ENCODE data around the gene POU2AF1. TPM values are rescaled to one million over a fixed set of nuclear protein-coding genes. Genes with fewer than 3 reads are reported as not detected.

POU2AF1 gene
- polyA plus RNA-seq, 1 donor from 2014 or later: not detected

- no peaks in the 10 kb centered on the region for H3F3A ChIP-seq (ENCODE audit: insufficient read depth, low read length, poor library complexity, severe bottlenecking)
- H3K9me2 ChIP-seq (ENCODE audit: insufficient read depth, low read length): no peaks in the 10 kb centered on the region
- H2AFZ ChIP-seq (ENCODE audit: low read depth, low read length): no peak overlapping the region
- TF ChIP-seq RAD21 (conservative IDR thresholded peaks at IDR 0.05): no peak
- H3K4me2 ChIP-seq (ENCODE audit: low read length): no peak overlapping the region
- H3K4me3 ChIP-seq (ENCODE audit: low read length): no peak overlapping the region
- H3K79me2 ChIP-seq (replicated peaks; ENCODE audit: insufficient read depth, low read length): no peaks in the 10 kb centered on the region
- no peaks in the 10 kb centered on the region for H3K27me3 ChIP-seq (ENCODE audit: insufficient read depth, low read depth, low read length)
- no peak overlapping the region for H3K9ac ChIP-seq (ENCODE audit: low read length)
- H3K9me3 ChIP-seq (ENCODE audit: low read length): no peaks in the 10 kb centered on the region
- no peaks in the 10 kb centered on the region for H3K36me3 ChIP-seq (ENCODE audit: insufficient read depth, low read length)
- no peak overlapping the region for H3K27ac ChIP-seq (ENCODE audit: low read length)
- H4K20me1 ChIP-seq (ENCODE audit: insufficient read depth): no peaks in the 10 kb centered on the region
These were observed 31.4 kb downstream of the POU2AF1 start for GRCh38 chr11:111347723-111348115.

- no peak overlapping the region for H3K27ac ChIP-seq (ENCODE audit: low read length)
- no peak overlapping the region for H3K9ac ChIP-seq (ENCODE audit: low read length)
- no peaks in the 10 kb centered on the region for H3K79me2 ChIP-seq (replicated peaks; ENCODE audit: insufficient read depth, low read length)
- no peaks in the 10 kb centered on the region for H3K36me3 ChIP-seq (ENCODE audit: insufficient read depth, low read length)
- H4K20me1 ChIP-seq (ENCODE audit: insufficient read depth): no peaks in the 10 kb centered on the region
- H3F3A ChIP-seq (ENCODE audit: insufficient read depth, low read length, poor library complexity, severe bottlenecking): no peaks in the 10 kb centered on the region
- TF ChIP-seq REST (IDR thresholded peaks at IDR 0.05; ENCODE audit: borderline replicate concordance) (no peak), RAD21 (conservative IDR thresholded peaks at IDR 0.05) (no peak), CTCF (IDR thresholded peaks at IDR 0.05; ENCODE audit: poor library complexity, severe bottlenecking) (no peak), EZH2 (IDR thresholded peaks at IDR 0.05; ENCODE audit: borderline replicate concordance, insufficient read depth, low read length, poor library complexity, severe bottlenecking) (no peak), EP300 (conservative IDR thresholded peaks at IDR 0.05; ENCODE audit: poor library complexity, severe bottlenecking) (no peak), TAF1 (IDR thresholded peaks at IDR 0.05; ENCODE audit: low read depth) (no peak), POLR2AphosphoS5 (IDR thresholded peaks at IDR 0.05) (no peak), SMC3 (conservative IDR thresholded peaks at IDR 0.05; ENCODE audit: poor library complexity) (no peak), MXI1 (conservative IDR thresholded peaks at IDR 0.05; ENCODE audit: poor library complexity, severe bottlenecking) (no peak)
- no peak overlapping the region for H2AFZ ChIP-seq (ENCODE audit: low read depth, low read length)
- H3K9me2 ChIP-seq (ENCODE audit: insufficient read depth, low read length): no peaks in the 10 kb centered on the region
- no peak overlapping the region for H3K4me2 ChIP-seq (ENCODE audit: low read length)
- no peaks in the 10 kb centered on the region for H3K27me3 ChIP-seq (ENCODE audit: insufficient read depth, low read depth, low read length)
- no peak overlapping the region for H3K4me3 ChIP-seq (ENCODE audit: low read length)
- H3K9me3 ChIP-seq (ENCODE audit: low read length): no peaks in the 10 kb centered on the region
These were observed 31.9 kb downstream of the POU2AF1 start for GRCh38 chr11:111347002-111347722.
